K562 (cell line): ENCODE data around the gene ORC2. TPM values are rescaled to one million over a fixed set of nuclear protein-coding genes. Genes with fewer than 3 reads are reported as not detected.
A peak's percentile ranks its signal among the peaks of the same experiment; 100 is the strongest.

Source experiments
- FOXJ3 ChIP-seq: sonication (generic); formaldehyde crosslinking; IDR thresholded peaks from 2 replicates; pipeline ENCODE4 v1.4.0; 2020; ENCODE audit warnings: mild to moderate bottlenecking, missing genetic modification reagents
- HLTF ChIP-seq: fragments of 450-650 bp; IDR thresholded peaks from 2 replicates; pipeline ENCODE4 v1.6.1; 2016
- MEF2A ChIP-seq: IDR thresholded peaks from 2 replicates; pipeline ENCODE4 v1.6.1; 2011; ENCODE audit warnings: low read depth, mild to moderate bottlenecking, low read length, moderate library complexity; ENCODE audit not compliant: control insufficient read depth
- MEF2D ChIP-seq: conservative IDR thresholded peaks from 2 replicates; pipeline ENCODE4 v1.6.1; 2016; ENCODE audit warnings: low read depth, missing genetic modification characterization, missing compliant biosample characterization
- SAFB2 ChIP-seq: fragments of 200-400 bp; formaldehyde crosslinking; IDR thresholded peaks from 2 replicates; pipeline ENCODE4 v1.6.1; 2018; ENCODE audit warnings: borderline replicate concordance, low read length, low read depth, moderate library complexity; ENCODE audit not compliant: severe bottlenecking
- TCFL5 ChIP-seq: fragments of 250-450 bp; sonication (Bioruptor Pico); conservative IDR thresholded peaks from 2 replicates; pipeline ENCODE4 v1.6.1; 2021; ENCODE audit warnings: mild to moderate bottlenecking, moderate library complexity, matching md5 sums
- U2AF2 ChIP-seq: fragments of 200-400 bp; formaldehyde crosslinking; optimal IDR thresholded peaks from 2 replicates; pipeline ENCODE3; 2017; ENCODE audit warnings: low read depth, mild to moderate bottlenecking, low read length
- ZBTB2 ChIP-seq: fragments of 450-650 bp; IDR thresholded peaks from 2 replicates; pipeline ENCODE4 v1.6.1; 2016; ENCODE audit warnings: antibody characterized with exemption
- ZNF282 ChIP-seq: sonication (generic); formaldehyde crosslinking; IDR thresholded peaks from 2 replicates; pipeline ENCODE4 v1.8.1; 2023; ENCODE audit warnings: missing genetic modification reagents
- polyA plus RNA-seq, 8 experiments: library from polyadenylated mRNA; depleted of rRNA in 4 of 8; stranded (reverse) in 5 of 8; unstranded in 3 of 8; fragments of >200 nt; fragmentation: Nextera tagmentation in 2 of 8; fragmentation: Illumina TruSeq in 1 of 8; extraction: Ambion mirVana in 2 of 8; extraction: Trizol in 1 of 8; gene quantifications; 2 replicates each; pipeline versions ENCODE4 v1.2.1 to v1.2.3, GENCODE V29; 2011 to 2014; ENCODE audit warnings: inconsistent platforms in 1 of 8, missing spikeins in 1 of 8
- total RNA-seq, 7 experiments: library from RNA; depleted of rRNA in 6 of 7; stranded (reverse); fragments of >200 nt in 6 of 7; fragmentation: Illumina TruSeq in 2 of 7; extraction: Trizol in 2 of 7; gene quantifications; 2 replicates each; pipeline versions ENCODE4 v1.2.1 to v1.2.3, GENCODE V29; 2011 to 2021; ENCODE audit warnings: low replicate concordance in 1 of 7
- TF ChIP-seq, protein P1 (sequence below), 2 experiments: fragments of 150-350 bp in 1 of 2; IDR thresholded peaks; 2 replicates each; pipeline ENCODE4 v1.6.1; 2012 to 2016; ENCODE audit warnings: low read depth in 2 of 2, low read length in 2 of 2, mild to moderate bottlenecking in 1 of 2, moderate library complexity in 1 of 2

The ORC2 gene
- total and polyA plus RNA-seq, 9 of the 15 experiments (the other 6 are each of a cell fraction or from before 2014, with no cell fraction given), result 5.6 to 41.1 (median 19.0) TPM

- TF ChIP-seq, protein P1, sequence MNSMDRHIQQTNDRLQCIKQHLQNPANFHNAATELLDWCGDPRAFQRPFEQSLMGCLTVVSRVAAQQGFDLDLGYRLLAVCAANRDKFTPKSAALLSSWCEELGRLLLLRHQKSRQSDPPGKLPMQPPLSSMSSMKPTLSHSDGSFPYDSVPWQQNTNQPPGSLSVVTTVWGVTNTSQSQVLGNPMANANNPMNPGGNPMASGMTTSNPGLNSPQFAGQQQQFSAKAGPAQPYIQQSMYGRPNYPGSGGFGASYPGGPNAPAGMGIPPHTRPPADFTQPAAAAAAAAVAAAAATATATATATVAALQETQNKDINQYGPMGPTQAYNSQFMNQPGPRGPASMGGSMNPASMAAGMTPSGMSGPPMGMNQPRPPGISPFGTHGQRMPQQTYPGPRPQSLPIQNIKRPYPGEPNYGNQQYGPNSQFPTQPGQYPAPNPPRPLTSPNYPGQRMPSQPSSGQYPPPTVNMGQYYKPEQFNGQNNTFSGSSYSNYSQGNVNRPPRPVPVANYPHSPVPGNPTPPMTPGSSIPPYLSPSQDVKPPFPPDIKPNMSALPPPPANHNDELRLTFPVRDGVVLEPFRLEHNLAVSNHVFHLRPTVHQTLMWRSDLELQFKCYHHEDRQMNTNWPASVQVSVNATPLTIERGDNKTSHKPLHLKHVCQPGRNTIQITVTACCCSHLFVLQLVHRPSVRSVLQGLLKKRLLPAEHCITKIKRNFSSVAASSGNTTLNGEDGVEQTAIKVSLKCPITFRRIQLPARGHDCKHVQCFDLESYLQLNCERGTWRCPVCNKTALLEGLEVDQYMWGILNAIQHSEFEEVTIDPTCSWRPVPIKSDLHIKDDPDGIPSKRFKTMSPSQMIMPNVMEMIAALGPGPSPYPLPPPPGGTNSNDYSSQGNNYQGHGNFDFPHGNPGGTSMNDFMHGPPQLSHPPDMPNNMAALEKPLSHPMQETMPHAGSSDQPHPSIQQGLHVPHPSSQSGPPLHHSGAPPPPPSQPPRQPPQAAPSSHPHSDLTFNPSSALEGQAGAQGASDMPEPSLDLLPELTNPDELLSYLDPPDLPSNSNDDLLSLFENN (IDR thresholded peaks at IDR 0.05; ENCODE audit: low read depth in 2 of 2, low read length in 2 of 2), result no peak
- TF ChIP-seq HLTF (no peak), MEF2D (tag) (peak; percentile 87), FOXJ3 (no peak), TCFL5 (CRISPR knock-in tag) (no peak), ZBTB2 (no peak), SAFB2 (no peak), ZNF282 (CRISPR knock-in tag) (no peak), U2AF2 (no peak), MEF2A (peak; percentile 82)
These were observed 86.0 kb downstream of the ORC2 start (continued) for GRCh38 chr2:200877443-200877842.
